Melanocyte of skin (primary cell): ENCODE data around the gene EEF1A2. TPM values are rescaled to one million over a fixed set of nuclear protein-coding genes. Genes with fewer than 3 reads are reported as not detected.

Source experiments
- total RNA-seq, 2 donors: library from RNA; depleted of rRNA; stranded (reverse); fragments of >200 nt; gene quantifications; 2 replicates each; pipeline ENCODE4 v1.2.3, GENCODE V29; 2012

Gene EEF1A2
- under 1 TPM in 1 of 2 donors, not detected in 1; 0.34 TPM for total RNA-seq

DNA sequence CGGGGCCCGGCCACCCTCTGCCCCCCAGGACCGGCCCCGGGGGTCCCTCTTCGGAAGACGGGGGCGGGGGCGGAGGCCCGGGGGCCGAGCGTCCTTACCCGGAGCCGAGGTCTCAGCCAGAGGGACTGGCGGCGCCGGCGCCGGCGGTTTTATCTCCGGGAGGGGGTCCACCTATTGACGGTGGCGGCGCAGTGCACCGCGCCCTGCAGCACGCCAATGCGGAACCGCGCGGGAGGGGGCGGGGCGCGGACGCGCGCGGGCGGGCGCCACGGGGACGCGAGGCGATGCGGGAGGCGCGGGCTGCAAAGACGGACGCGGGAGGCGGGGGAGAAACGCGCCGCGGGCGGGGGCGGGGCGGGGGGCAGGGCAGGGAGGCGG is at the start of gene EEF1A2:
EEF1A2 (minus strand) TSS at position 124 of the 378 bp plus-strand sequence. CDS start 1,320 bp downstream, outside the sequence.

DNA sequence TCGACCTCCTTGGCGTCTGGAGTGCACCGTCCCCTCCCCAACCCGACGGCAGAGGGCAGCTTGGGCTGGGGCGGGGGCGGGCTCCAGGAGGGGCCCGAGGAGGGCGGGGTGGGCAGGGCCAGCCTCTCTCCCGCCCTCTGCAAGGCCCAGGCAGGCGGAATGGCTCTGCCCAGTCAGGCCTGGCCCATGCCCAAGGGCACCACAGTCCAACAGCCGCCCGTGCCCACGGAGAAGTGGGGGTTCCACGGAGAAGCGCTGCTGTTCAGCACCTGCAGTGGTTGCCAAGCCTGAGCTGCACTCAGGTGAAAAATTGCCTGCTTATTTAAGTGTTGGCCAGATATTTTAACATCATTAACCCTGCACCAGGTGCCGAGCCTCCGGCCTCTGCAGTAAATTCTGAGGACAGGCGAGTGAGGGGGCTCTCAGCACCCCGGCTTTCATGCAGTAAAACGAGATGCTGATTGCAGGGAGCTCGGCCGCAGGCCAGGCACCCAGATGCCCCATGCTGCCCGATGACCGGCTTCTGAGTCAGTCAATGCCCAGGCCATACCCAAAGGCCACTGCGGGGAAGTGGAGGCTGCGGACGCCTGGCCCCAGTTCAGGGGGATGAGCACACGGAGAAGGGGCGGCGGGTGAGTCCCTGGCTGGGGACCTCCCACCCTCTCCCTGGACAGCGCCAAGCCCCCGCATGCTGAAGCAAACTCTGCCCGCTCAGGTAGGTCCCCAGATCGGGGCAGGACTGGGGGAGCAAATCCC is 49.0 kb upstream of the EEF1A2 start, which contains the start of gene SRMS:
SRMS (minus strand) TSS at position 25 of the 756 bp plus-strand sequence. CDS start 286 bp downstream, outside the sequence.

DNA sequence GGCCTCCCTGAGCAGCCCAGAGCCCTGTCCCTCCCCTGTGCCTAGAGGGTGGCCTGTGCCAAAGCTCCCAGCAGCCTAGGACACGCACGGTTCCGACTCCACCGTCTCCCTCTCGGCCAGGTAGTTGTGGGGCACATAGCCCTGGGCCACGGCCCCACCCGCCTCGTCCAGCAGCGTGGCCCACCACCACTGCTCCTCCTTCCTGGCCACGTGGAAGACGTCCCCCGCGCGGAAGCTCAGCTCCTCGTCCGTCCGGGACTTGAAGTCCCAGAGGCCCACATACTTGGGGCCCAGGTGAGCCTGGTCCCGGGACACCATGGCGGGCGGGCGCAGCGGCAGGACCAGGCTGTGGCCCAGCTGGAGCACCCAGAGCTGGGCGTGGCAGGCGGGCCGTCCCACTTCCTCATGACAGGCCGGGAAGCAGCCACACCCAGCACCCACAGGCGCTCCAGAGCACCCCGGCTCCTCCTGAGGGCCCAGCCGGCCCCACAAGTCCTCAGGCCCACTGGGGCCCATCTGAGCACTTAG is 38.2 kb upstream of the EEF1A2 start, which contains the start of gene PTK6:
PTK6 (minus strand) TSS at position 380 of the 528 bp plus-strand sequence; CDS start at position 318, 62 bp downstream.

DNA sequence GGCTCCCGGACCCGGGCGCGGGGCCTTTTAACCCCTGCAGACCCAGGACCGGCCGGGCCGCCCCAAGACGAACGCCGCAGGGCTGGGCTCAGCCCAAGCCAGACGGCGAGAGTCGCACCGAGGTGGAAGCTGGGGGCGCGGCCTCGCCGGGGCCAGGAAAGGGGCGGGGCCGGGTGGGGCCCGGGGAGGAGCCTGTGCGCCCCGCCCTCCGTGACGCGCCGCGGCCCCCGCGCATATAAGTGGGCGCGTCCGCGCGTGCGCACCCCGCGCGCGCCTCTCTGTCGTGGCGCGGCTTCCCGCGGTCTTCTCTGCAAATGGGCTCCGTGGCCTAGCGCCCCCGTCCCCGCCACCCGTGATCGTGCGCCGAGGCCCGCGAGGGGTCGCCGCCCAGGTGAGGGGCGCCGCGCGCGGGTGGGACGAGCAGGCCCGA is 21.6 kb upstream of the EEF1A2 start, which contains the start of gene PPDPF:
PPDPF (plus strand) TSS at position 262 of the 430 bp plus-strand sequence. CDS start 544 bp downstream, outside the sequence.

GRCh38 chr20:63471981-63472831 is 26.7 kb downstream of the EEF1A2 start, which contains the start of gene KCNQ2:
KCNQ2 (minus strand) TSS chr20:63472655; CDS start chr20:63472463, 192 bp downstream.

Other genes starting within 250 kb of the EEF1A2 start
- under 1 TPM in 1 of 2 donors, not detected in 1; 0.33 TPM for gene NKAIN4, start 244.6 kb downstream of the EEF1A2 start, total RNA-seq
- 10 to 100 TPM; 63.9 to 67.8 TPM for gene ARFGAP1, start 226.3 kb downstream of the EEF1A2 start, total RNA-seq
- gene COL20A1, start 205.9 kb downstream of the EEF1A2 start, total RNA-seq = under 1 TPM in 1 of 2 donors, not detected in 1; 0.34 TPM
- not detected for gene CHRNA4, start 137.7 kb downstream of the EEF1A2 start, total RNA-seq
- not detected for gene KCNQ2, start 26.4 kb downstream of the EEF1A2 start, total RNA-seq
- 10 to 100 TPM; 50.6 to 81.6 TPM for gene PPDPF, start 21.7 kb upstream of the EEF1A2 start, total RNA-seq
- gene PTK6, start 38.3 kb upstream of the EEF1A2 start, total RNA-seq = under 1 TPM; 0.33 to 0.34 TPM
- not detected for gene SRMS, start 48.7 kb upstream of the EEF1A2 start, total RNA-seq
- under 1 TPM in 1 of 2 donors, not detected in 1; 0.33 TPM for gene FNDC11, start 55.1 kb upstream of the EEF1A2 start, total RNA-seq
- gene HELZ2, start 75.2 kb upstream of the EEF1A2 start, total RNA-seq = 100 to 1,000 TPM; 424 to 506 TPM
- gene GMEB2, start 128.0 kb upstream of the EEF1A2 start, total RNA-seq = 1 to 10 TPM; 5.3 to 6.9 TPM
- 10 to 100 TPM in 1 of 2 donors, 1 to 10 TPM in 1; 8.6 to 19.0 TPM for gene STMN3, start 154.3 kb upstream of the EEF1A2 start, total RNA-seq
- gene RTEL1, start 159.2 kb upstream of the EEF1A2 start, total RNA-seq = 10 to 100 TPM; 10.7 to 15.0 TPM
- gene TNFRSF6B, start 197.6 kb upstream of the EEF1A2 start, total RNA-seq = under 1 TPM; 0.67 to 0.69 TPM
- 10 to 100 TPM; 20.0 TPM for gene ARFRP1, start 208.9 kb upstream of the EEF1A2 start, total RNA-seq
- gene ZGPAT, start 209.0 kb upstream of the EEF1A2 start, total RNA-seq = 10 to 100 TPM; 14.8 to 16.0 TPM
- 1 to 10 TPM; 1.4 to 1.7 TPM for gene LIME1, start 237.6 kb upstream of the EEF1A2 start, total RNA-seq
- 1 to 10 TPM; 5.9 to 7.7 TPM for gene SLC2A4RG, start 240.7 kb upstream of the EEF1A2 start, total RNA-seq